Endothelial cell of umbilical vein (primary cell): ENCODE results near the gene GLDC.

Experiments
- JUN ChIP-seq: IDR thresholded peaks from 2 replicates; pipeline ENCODE4 v1.6.1; 2011; ENCODE audit warnings: borderline replicate concordance, low read depth; ENCODE audit not compliant: insufficient read length, insufficient read depth
- POLR2A ChIP-seq: IDR thresholded peaks from 2 replicates; pipeline ENCODE4 v1.6.1; 2012; ENCODE audit warnings: low read depth, mild to moderate bottlenecking, control low read depth, low read length
- TF ChIP-seq, protein P1 (sequence below), 2 donors: IDR thresholded peaks; 1 replicate in 1 of 2; 2 replicates in 1 of 2; pipeline ENCODE4 v1.5.1; 2011; ENCODE audit warnings: low read length in 2 of 2, mild to moderate bottlenecking in 2 of 2, moderate library complexity in 2 of 2, control low read depth in 1 of 2, inconsistent platforms in 1 of 2, low read depth in 1 of 2; ENCODE audit not compliant: insufficient read depth in 1 of 2; ENCODE audit errors: extremely low read depth in 1 of 2

DNA sequence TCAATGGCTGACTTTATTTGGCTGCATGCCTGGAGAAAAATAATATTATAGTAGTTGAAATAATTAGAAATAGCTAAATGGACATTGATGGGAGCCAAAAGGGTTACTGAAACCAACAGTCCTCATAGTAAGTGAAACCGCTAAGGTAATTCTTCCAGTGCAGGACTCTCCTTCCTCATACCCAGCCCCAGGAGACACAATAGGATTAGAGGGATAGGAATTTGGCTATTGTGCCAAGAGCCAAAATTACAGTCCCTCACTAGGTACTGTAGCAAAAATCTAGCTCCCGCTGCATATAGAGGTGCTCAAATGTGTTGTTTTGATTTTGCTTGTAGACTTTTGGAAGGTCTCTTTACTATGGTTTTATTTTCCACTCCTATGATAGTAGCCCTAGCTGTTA, 20.2 kb downstream of the GLDC start:
- TF ChIP-seq, protein P1, sequence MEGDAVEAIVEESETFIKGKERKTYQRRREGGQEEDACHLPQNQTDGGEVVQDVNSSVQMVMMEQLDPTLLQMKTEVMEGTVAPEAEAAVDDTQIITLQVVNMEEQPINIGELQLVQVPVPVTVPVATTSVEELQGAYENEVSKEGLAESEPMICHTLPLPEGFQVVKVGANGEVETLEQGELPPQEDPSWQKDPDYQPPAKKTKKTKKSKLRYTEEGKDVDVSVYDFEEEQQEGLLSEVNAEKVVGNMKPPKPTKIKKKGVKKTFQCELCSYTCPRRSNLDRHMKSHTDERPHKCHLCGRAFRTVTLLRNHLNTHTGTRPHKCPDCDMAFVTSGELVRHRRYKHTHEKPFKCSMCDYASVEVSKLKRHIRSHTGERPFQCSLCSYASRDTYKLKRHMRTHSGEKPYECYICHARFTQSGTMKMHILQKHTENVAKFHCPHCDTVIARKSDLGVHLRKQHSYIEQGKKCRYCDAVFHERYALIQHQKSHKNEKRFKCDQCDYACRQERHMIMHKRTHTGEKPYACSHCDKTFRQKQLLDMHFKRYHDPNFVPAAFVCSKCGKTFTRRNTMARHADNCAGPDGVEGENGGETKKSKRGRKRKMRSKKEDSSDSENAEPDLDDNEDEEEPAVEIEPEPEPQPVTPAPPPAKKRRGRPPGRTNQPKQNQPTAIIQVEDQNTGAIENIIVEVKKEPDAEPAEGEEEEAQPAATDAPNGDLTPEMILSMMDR (IDR thresholded peaks at IDR 0.05; ENCODE audit: extremely low read depth in 1 of 2, insufficient read depth in 1 of 2, low read depth in 1 of 2, low read length in 2 of 2), result no peak
- no peak for TF ChIP-seq POLR2A
- no peak for TF ChIP-seq JUN
